ENCODE results near the gene GK.
"Not testable (repeated sequence)": the region's sequence is repeated elsewhere in the genome, so short reads cannot be mapped to it uniquely, and the experiment has no call there.

Gene GK

GRCh38 chrX:30653415-30654131, at the start of gene GK:
TSS of gene GK (plus strand) at chrX:30653423. CDS start at chrX:30653538, 115 bp downstream.
- DNase-seq: no peak

- peak; percentile 44 for DNase-seq
Observed at GRCh38 chrX:30607155-30607554, 46.1 kb upstream of the GK start.

- DNase-seq: peak; percentile 10
Observed at GRCh38 chrX:30610026-30610425, 43.2 kb upstream of the GK start.

- no peak for DNase-seq
Observed at GRCh38 chrX:30612250-30612655, 41.0 kb upstream of the GK start.

- no peak for DNase-seq
Observed at GRCh38 chrX:30613721-30614120, 39.5 kb upstream of the GK start.

GRCh38 chrX:30615229-30615628, 38.0 kb upstream of the GK start:
- peak; percentile 38 for DNase-seq

GRCh38 chrX:30618160-30618765, 35.0 kb upstream of the GK start:
- no peak for DNase-seq

GRCh38 chrX:30620125-30620524, 33.1 kb upstream of the GK start:
- DNase-seq: no peak

- DNase-seq: peak; percentile 91
Observed at GRCh38 chrX:30620980-30621618, 32.1 kb upstream of the GK start.

GRCh38 chrX:30622361-30622760, 30.9 kb upstream of the GK start:
- DNase-seq: no peak

- no peak for DNase-seq
Observed at GRCh38 chrX:30626402-30626801, 26.8 kb upstream of the GK start.

- no peak for DNase-seq
Observed at GRCh38 chrX:30627818-30628652, 25.2 kb upstream of the GK start.

GRCh38 chrX:30634070-30634469, 19.2 kb upstream of the GK start:
- not testable (repeated sequence) for DNase-seq

- DNase-seq: no peak
Observed at GRCh38 chrX:30635630-30636029, 17.6 kb upstream of the GK start.

GRCh38 chrX:30637874-30638815, 15.1 kb upstream of the GK start:
- DNase-seq: no peak

- not testable (repeated sequence) for DNase-seq
Observed at GRCh38 chrX:30639702-30640101, 13.5 kb upstream of the GK start.

GRCh38 chrX:30642642-30643041, 10.6 kb upstream of the GK start:
- no peak for DNase-seq

- DNase-seq: peak; percentile 69
Observed at GRCh38 chrX:30643313-30643821, 9.9 kb upstream of the GK start.

GRCh38 chrX:30649859-30650258, 3.4 kb upstream of the GK start:
- DNase-seq: no peak

GRCh38 chrX:30652527-30653414, 452 bp upstream of the GK start:
- DNase-seq: peak; percentile 92

GRCh38 chrX:30654386-30654785, 1.2 kb downstream of the GK start:
- DNase-seq: not testable (repeated sequence)

Data from fibroblast of skin of right quadriceps (primary cell).